Sigmoid colon (tissue), 4 donors: ENCODE results near the gene RAB11FIP3.

Experiments used
- CTCF ChIP-seq, 4 experiments: fragments of 450-650 bp in 3 of 4; fragments of 200-600 bp in 1 of 4; IDR thresholded peaks; one replicate each; pipeline ENCODE4 v1.5.1; 2016 to 2019; ENCODE audit warnings: antibody characterized with exemption in 4 of 4, mild to moderate bottlenecking in 3 of 4, moderate library complexity in 2 of 4
- EP300 ChIP-seq, 4 donors: sonication (generic); formaldehyde crosslinking; IDR thresholded peaks; one replicate each; pipeline ENCODE4 v1.6.1; 2017; ENCODE audit warnings: antibody characterized with exemption in 4 of 4
- POLR2A ChIP-seq, 2 donors: fragments of 450-650 bp; IDR thresholded peaks; one replicate each; pipeline ENCODE4 v1.6.1; 2016; ENCODE audit warnings: antibody characterized with exemption in 2 of 2, mild to moderate bottlenecking in 2 of 2, moderate library complexity in 2 of 2
- POLR2AphosphoS5 ChIP-seq, 4 donors: sonication (generic); formaldehyde crosslinking; IDR thresholded peaks; one replicate each; pipeline ENCODE4 v1.6.1; 2017; ENCODE audit warnings: antibody characterized with exemption in 4 of 4

- TF ChIP-seq POLR2A (IDR thresholded peaks at IDR 0.05) (no peak), CTCF (IDR thresholded peaks at IDR 0.05) (no peak), POLR2AphosphoS5 (IDR thresholded peaks at IDR 0.05) (peak; percentile 32 to 83 (median 67)), EP300 (IDR thresholded peaks at IDR 0.05) (no peak)
These were observed 43.4 kb upstream of the RAB11FIP3 start, which contains the start of gene PGAP6 for GRCh38 chr16:381789-382717.
